Panc1 (cell line): ENCODE measurements around the gene NID1. TPM values are rescaled to one million over a fixed set of nuclear protein-coding genes. Genes with fewer than 3 reads are reported as not detected.

Experiments
- ATAC-seq: fragments of 200-7000 bp; cut with Tn5 transposase; 2 replicates; pipeline ENCODE4 v1.9.1; 2020; ENCODE audit warnings: mild to moderate bottlenecking, moderate library complexity
- BruUV-seq: library from RNA; stranded (reverse); fragments of 400-500 nt; replicated peaks from 2 replicates; lab custom pipeline; 2021; lab: Mats Ljungman, UMichigan
- CTCF ChIA-PET: fragments of 300-600 bp; sonication (Branson Sonifier 250); formaldehyde crosslinking; loops from one replicate; lab custom pipeline; 2022; ENCODE audit warnings: antibody characterized with exemption; lab: Charles Lee
- POLR2A ChIA-PET: fragments of 300-600 bp; sonication (Branson Sonifier 250); formaldehyde crosslinking; loops from one replicate; lab custom pipeline; 2022; ENCODE audit warnings: antibody characterized with exemption; lab: Charles Lee
- DNase-seq: peaks from one replicate; pipeline ENCODE4 v3.0.0-alpha.2; 2010; ENCODE audit warnings: low read depth, low spot score
- H3K27ac ChIP-seq: 2 replicates; pipeline ENCODE4 v1.5.1; 2011; ENCODE audit warnings: mild to moderate bottlenecking, low read length, inconsistent platforms
- H3K27me3 ChIP-seq: fragments of 200-500 bp; sonication (Bioruptor generic); 2 replicates; pipeline ENCODE4 v1.6.0; 2014; ENCODE audit warnings: low read length, inconsistent platforms; ENCODE audit not compliant: control insufficient read depth, insufficient read depth
- H3K36me3 ChIP-seq: fragments of 200-500 bp; sonication (Bioruptor generic); 2 replicates; pipeline ENCODE4 v1.5.1; 2014; ENCODE audit warnings: inconsistent platforms, mild to moderate bottlenecking, low read length, moderate library complexity; ENCODE audit not compliant: control insufficient read depth, insufficient read depth
- H3K4me1 ChIP-seq: 2 replicates; pipeline ENCODE4 v1.5.1; 2011; ENCODE audit warnings: inconsistent platforms, mild to moderate bottlenecking, low read length, moderate library complexity; ENCODE audit not compliant: control insufficient read depth, insufficient read depth
- H3K4me3 ChIP-seq, 2 experiments: 2 replicates each; pipeline ENCODE4 v1.5.1; 2011 to 2012; ENCODE audit warnings: low read depth in 2 of 2, low read length in 2 of 2, mild to moderate bottlenecking in 2 of 2, inconsistent platforms in 1 of 2, moderate library complexity in 1 of 2
- H3K9me3 ChIP-seq: fragments of 200-500 bp; sonication (Bioruptor generic); 2 replicates; pipeline ENCODE4 v1.5.1; 2014; ENCODE audit warnings: low read depth, mild to moderate bottlenecking, inconsistent platforms, low read length, moderate library complexity; ENCODE audit not compliant: control insufficient read depth, insufficient read depth
- POLR2AphosphoS5 ChIP-seq: IDR thresholded peaks from 2 replicates; pipeline ENCODE4 v1.6.1; 2012; ENCODE audit warnings: mild to moderate bottlenecking, low read depth, low read length, moderate library complexity
- SIN3A ChIP-seq: IDR thresholded peaks from 2 replicates; pipeline ENCODE4 v1.6.1; 2012; ENCODE audit warnings: low read depth, mild to moderate bottlenecking, low read length, moderate library complexity, borderline replicate concordance; ENCODE audit not compliant: insufficient read depth
- TCF7L2 ChIP-seq: IDR thresholded peaks from 2 replicates; pipeline ENCODE4 v1.6.1; 2011; ENCODE audit warnings: mild to moderate bottlenecking, low read depth, low read length, inconsistent platforms
- in situ Hi-C: cut with HindIII; loops from 2 replicates; pipeline ENCODE4 v1.10.0; 2016; ENCODE audit warnings: low sequenced_read_pairs, low pct_unique_long_range_greater_than_20kb
- intact Hi-C: fragments of 100-400 bp; cut with micrococcal nuclease; formaldehyde crosslinking; loops from one replicate; pipeline ENCODE4 v1.10.0; 2022; ENCODE audit not compliant: unreplicated experiment
- total RNA-seq: library from RNA; stranded (reverse); gene quantifications from one replicate; pipeline ENCODE4 v1.2.1, GENCODE V29; 2021; ENCODE audit not compliant: unreplicated experiment
- TF ChIP-seq, protein P1 (sequence below): fragments of 450-650 bp; IDR thresholded peaks from 2 replicates; pipeline ENCODE4 v1.5.1; 2017; ENCODE audit warnings: mild to moderate bottlenecking
- TF ChIP-seq, protein P2 (sequence below), 2 experiments: IDR thresholded peaks; 2 replicates each; pipeline ENCODE4 v1.6.1; 2011 to 2012; ENCODE audit warnings: low read depth in 2 of 2, control low read depth in 1 of 2, low read length in 1 of 2, mild to moderate bottlenecking in 1 of 2, moderate library complexity in 1 of 2; ENCODE audit not compliant: insufficient read depth in 1 of 2

Gene NID1
- total RNA-seq, 1 experiment from 2014 or later, result 89.3 TPM

DNA sequence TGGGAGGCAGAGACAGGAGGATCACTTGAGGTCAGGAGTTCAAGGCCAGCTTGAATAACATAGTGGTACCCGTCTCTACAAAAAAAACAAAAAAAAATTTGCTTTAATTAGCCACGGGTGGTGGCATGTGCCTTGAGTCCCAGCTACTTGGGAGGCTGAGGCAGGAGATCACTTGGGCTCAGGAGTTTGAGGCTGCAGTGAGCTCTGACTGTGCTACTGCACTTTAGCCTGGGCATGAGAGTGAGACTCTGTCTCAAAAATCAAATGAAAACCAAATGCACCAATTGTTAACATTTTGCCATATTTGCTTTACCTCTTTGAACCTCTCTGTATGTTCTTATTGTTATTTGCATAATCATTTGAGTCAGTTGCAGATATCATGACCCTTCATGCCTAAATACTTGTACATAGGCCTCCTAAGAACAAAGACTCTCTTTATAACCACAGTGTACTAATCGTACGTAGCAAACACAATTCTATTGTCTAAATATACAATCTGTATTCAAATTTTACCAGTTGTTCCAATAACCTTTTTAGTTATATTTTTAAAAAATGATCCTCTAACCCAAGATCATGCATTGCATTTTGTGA is 8.5 kb upstream of the NID1 start:
- no peak for ATAC-seq
- intact Hi-C loops (no loop called here), in situ Hi-C loops (no loop called here)
- POLR2A ChIA-PET, result no interaction called here
- H3K27ac ChIP-seq, result no peak overlapping the region
- H3K36me3 ChIP-seq, result no peaks in the 10 kb centered on the region
- H3K27me3 ChIP-seq, result no peaks in the 10 kb centered on the region
- no peak for TF ChIP-seq SIN3A
- no peak for TF ChIP-seq POLR2AphosphoS5
- TF ChIP-seq, protein P1, sequence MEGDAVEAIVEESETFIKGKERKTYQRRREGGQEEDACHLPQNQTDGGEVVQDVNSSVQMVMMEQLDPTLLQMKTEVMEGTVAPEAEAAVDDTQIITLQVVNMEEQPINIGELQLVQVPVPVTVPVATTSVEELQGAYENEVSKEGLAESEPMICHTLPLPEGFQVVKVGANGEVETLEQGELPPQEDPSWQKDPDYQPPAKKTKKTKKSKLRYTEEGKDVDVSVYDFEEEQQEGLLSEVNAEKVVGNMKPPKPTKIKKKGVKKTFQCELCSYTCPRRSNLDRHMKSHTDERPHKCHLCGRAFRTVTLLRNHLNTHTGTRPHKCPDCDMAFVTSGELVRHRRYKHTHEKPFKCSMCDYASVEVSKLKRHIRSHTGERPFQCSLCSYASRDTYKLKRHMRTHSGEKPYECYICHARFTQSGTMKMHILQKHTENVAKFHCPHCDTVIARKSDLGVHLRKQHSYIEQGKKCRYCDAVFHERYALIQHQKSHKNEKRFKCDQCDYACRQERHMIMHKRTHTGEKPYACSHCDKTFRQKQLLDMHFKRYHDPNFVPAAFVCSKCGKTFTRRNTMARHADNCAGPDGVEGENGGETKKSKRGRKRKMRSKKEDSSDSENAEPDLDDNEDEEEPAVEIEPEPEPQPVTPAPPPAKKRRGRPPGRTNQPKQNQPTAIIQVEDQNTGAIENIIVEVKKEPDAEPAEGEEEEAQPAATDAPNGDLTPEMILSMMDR, result no peak
- TF ChIP-seq TCF7L2, result no peak
- TF ChIP-seq, protein P2, sequence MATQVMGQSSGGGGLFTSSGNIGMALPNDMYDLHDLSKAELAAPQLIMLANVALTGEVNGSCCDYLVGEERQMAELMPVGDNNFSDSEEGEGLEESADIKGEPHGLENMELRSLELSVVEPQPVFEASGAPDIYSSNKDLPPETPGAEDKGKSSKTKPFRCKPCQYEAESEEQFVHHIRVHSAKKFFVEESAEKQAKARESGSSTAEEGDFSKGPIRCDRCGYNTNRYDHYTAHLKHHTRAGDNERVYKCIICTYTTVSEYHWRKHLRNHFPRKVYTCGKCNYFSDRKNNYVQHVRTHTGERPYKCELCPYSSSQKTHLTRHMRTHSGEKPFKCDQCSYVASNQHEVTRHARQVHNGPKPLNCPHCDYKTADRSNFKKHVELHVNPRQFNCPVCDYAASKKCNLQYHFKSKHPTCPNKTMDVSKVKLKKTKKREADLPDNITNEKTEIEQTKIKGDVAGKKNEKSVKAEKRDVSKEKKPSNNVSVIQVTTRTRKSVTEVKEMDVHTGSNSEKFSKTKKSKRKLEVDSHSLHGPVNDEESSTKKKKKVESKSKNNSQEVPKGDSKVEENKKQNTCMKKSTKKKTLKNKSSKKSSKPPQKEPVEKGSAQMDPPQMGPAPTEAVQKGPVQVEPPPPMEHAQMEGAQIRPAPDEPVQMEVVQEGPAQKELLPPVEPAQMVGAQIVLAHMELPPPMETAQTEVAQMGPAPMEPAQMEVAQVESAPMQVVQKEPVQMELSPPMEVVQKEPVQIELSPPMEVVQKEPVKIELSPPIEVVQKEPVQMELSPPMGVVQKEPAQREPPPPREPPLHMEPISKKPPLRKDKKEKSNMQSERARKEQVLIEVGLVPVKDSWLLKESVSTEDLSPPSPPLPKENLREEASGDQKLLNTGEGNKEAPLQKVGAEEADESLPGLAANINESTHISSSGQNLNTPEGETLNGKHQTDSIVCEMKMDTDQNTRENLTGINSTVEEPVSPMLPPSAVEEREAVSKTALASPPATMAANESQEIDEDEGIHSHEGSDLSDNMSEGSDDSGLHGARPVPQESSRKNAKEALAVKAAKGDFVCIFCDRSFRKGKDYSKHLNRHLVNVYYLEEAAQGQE (IDR thresholded peaks at IDR 0.05; ENCODE audit: insufficient read depth in 1 of 2, low read depth in 2 of 2, low read length in 1 of 2), result no peak
- H3K4me1 ChIP-seq, result no peaks in the 10 kb centered on the region
- H3K9me3 ChIP-seq, result no peaks in the 10 kb centered on the region; the same call in 1 of the 2 replicates
- no peak overlapping the region for H3K4me3 ChIP-seq
- CTCF ChIA-PET, result no interaction called here
- BruUV-seq, result no TSS peak
- DNase-seq, result no peak

DNA sequence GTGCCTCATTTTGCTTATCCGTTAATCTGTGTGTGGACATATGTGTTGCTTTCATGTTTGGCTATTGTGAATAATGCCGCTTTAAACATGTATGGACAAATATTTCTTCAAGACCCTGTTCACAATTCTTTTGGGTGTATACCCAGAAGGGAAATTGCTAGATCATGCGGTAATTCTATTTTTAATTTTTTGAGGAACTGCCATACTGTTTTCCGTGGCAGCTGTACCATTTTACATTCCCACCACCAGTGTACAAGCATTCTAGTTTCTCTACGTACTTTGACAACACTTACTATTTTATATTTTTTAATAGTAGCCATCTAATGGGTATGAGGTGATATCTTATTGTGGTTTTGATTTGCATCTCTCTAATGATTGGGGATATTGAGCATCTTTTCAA is 7.1 kb upstream of the NID1 start:
- no peak for TF ChIP-seq TCF7L2
- TF ChIP-seq POLR2AphosphoS5, result no peak
- CTCF ChIA-PET, result no interaction called here
- BruUV-seq, result no TSS peak
- Histone ChIP-seq H3K27ac (no peak overlapping the region), H3K36me3 (no peaks in the 10 kb centered on the region), H3K4me1 (no peaks in the 10 kb centered on the region), H3K9me3 (no peaks in the 10 kb centered on the region; the same call in 1 of the 2 replicates), H3K4me3 (no peak overlapping the region), H3K27me3 (no peaks in the 10 kb centered on the region)
- DNase-seq (no peak), ATAC-seq (no peak)
- in situ Hi-C loops, result no loop called here
- POLR2A ChIA-PET, result no interaction called here
- intact Hi-C loops, result no loop called here

DNA sequence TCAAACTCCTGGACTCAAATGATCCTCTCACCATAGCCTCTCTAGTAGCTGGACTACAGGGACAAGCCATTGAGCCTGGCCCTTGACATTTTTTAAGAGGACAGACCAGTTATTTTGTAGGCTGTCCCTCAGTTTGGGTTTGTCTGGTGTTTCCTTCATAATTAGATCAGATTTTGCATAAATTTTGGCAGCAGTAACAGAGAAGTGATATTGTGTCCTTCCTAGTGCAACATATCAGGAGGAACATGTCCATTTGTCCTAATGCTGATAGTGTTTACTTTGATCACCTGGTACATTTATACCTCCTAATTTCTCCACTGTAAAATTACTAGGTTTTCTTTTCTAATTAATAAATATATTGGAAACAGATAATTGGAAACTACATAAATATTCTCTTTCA is 5.9 kb upstream of the NID1 start:
- no peak overlapping the region for H3K27ac ChIP-seq
- peaks cover 3% of the 10 kb centered on the region; the same call in 1 of the 2 replicates for H3K4me1 ChIP-seq
- no peaks in the 10 kb centered on the region; the same call in 1 of the 2 replicates for H3K9me3 ChIP-seq
- in situ Hi-C loops, result no loop called here
- H3K4me3 ChIP-seq, result no peak overlapping the region
- CTCF ChIA-PET, result no interaction called here
- POLR2A ChIA-PET, result no interaction called here
- no peak for DNase-seq
- no peak for TF ChIP-seq SIN3A
- TF ChIP-seq, protein P2 (IDR thresholded peaks at IDR 0.05; ENCODE audit: insufficient read depth in 1 of 2, low read depth in 2 of 2, low read length in 1 of 2), result no peak
- no peak for TF ChIP-seq TCF7L2
- TF ChIP-seq, protein P1, result no peak
- no peak for TF ChIP-seq POLR2AphosphoS5
- no peak for ATAC-seq
- no TSS peak for BruUV-seq
- no peaks in the 10 kb centered on the region for H3K36me3 ChIP-seq
- intact Hi-C loops, result no loop called here
- H3K27me3 ChIP-seq, result no peaks in the 10 kb centered on the region
